GM10266 (cell line): ENCODE data around the gene TLN1.

Experiments used
- DNase-seq: peaks from one replicate; pipeline ENCODE4 v3.0.0; 2012; ENCODE audit errors: extremely low spot score
- TF ChIP-seq, protein P1 (sequence below): IDR thresholded peaks from 2 replicates; pipeline ENCODE4 v1.5.1; 2012; ENCODE audit warnings: mild to moderate bottlenecking, low read depth; ENCODE audit not compliant: control insufficient read depth, insufficient read depth; ENCODE audit errors: missing control alignments

Gene TLN1

GRCh38 chr9:35723908-35724307 is 8.1 kb downstream of the TLN1 start:
- TF ChIP-seq, protein P1, sequence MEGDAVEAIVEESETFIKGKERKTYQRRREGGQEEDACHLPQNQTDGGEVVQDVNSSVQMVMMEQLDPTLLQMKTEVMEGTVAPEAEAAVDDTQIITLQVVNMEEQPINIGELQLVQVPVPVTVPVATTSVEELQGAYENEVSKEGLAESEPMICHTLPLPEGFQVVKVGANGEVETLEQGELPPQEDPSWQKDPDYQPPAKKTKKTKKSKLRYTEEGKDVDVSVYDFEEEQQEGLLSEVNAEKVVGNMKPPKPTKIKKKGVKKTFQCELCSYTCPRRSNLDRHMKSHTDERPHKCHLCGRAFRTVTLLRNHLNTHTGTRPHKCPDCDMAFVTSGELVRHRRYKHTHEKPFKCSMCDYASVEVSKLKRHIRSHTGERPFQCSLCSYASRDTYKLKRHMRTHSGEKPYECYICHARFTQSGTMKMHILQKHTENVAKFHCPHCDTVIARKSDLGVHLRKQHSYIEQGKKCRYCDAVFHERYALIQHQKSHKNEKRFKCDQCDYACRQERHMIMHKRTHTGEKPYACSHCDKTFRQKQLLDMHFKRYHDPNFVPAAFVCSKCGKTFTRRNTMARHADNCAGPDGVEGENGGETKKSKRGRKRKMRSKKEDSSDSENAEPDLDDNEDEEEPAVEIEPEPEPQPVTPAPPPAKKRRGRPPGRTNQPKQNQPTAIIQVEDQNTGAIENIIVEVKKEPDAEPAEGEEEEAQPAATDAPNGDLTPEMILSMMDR: no peak
- no peak for DNase-seq

DNA sequence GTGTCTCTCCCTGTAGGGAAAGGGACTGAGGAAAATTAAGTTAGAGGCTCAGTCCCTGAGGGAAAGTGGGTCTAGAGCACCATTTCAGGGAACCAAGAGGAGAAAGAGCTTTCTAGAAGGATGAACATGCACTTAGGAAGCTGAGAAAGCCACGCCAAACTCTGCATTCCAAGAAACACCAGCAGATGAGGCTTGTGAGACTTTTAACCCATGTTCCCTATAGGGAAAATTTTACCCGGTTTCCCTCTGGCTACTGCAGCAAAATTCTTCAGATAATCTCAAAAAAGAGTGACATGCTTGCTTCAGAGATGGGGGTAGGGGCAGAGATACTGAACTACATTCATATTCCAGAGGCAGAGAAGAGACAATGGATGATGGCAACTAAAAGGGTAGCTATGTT is 8.6 kb downstream of the TLN1 start:
- no peak for DNase-seq
- TF ChIP-seq, protein P1: no peak

GRCh38 chr9:35719546-35719945 is 12.4 kb downstream of the TLN1 start:
- no peak for DNase-seq
- TF ChIP-seq, protein P1: no peak

GRCh38 chr9:35718721-35719511 is 13.1 kb downstream of the TLN1 start:
- TF ChIP-seq, protein P1: no peak
- no peak for DNase-seq

- DNase-seq: no peak
- TF ChIP-seq, protein P1: no peak
These were observed 14.7 kb downstream of the TLN1 start for GRCh38 chr9:35717132-35717870.

DNA sequence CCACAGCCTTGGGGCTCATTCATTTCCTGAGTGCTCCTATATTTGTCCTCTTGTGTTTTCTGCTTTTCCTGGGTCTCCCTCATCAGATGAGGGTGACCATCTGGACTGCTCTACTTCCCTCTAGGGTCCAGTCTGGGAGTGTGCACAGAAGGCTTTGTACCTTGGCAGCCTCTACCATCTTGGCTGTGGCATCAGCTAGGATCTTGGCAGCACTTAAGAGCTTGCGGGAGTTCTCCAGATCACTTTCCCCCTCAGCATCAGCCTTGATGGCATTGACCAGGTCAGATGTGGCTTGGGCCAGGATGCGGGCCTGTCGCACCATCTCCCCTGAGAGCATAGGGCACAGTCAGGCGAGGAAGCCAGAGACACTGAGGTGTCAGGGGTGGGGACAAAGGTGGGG is 15.8 kb downstream of the TLN1 start:
- TF ChIP-seq, protein P1: no peak

More for the DNA sequence above, 15.8 kb downstream of the TLN1 start:
- DNase-seq: no peak
